ENCODE data around the gene ARRDC3.

ARRDC3 gene

GRCh38 chr5:91383027-91383955 is at the start of gene ARRDC3 (continued):
- TF ChIP-seq ZNF24 (tag by site-specific recombination; IDR thresholded peaks at IDR 0.05) (peak; percentile 59; the same call in 1 of the 2 replicates), ZBTB6 (tag by site-specific recombination; IDR thresholded peaks at IDR 0.05) (peak; percentile 99), ZNF366 (tag by site-specific recombination; conservative IDR thresholded peaks at IDR 0.05) (peak; percentile 87), ZNF341 (tag by site-specific recombination; IDR thresholded peaks at IDR 0.05; ENCODE audit: low read depth) (peak; percentile 65), ZBTB11 (tag by site-specific recombination; conservative IDR thresholded peaks at IDR 0.05; ENCODE audit: low read depth) (peak; percentile 43; the same call in 1 of the 2 replicates), ZNF658 (tag by site-specific recombination; IDR thresholded peaks at IDR 0.05) (no peak), ZNF629 (tag by site-specific recombination; IDR thresholded peaks at IDR 0.05) (peak; percentile 29; the same call in 1 of the 2 replicates), SP7 (tag by site-specific recombination; IDR thresholded peaks at IDR 0.05) (peak; percentile 62), ZBTB10 (tag by site-specific recombination; IDR thresholded peaks at IDR 0.05) (peak; percentile 58; the same call in 1 of the 2 replicates), HOXA7 (CRISPR knock-in tag; IDR thresholded peaks at IDR 0.05; ENCODE audit: borderline replicate concordance) (no peak), ZNF280D (tag by site-specific recombination; IDR thresholded peaks at IDR 0.05) (peak; percentile 48; the same call in 1 of the 2 replicates), ZBTB26 (tag by site-specific recombination; optimal IDR thresholded peaks at IDR 0.05) (peak; percentile 85), MZF1 (tag by site-specific recombination; IDR thresholded peaks at IDR 0.05; ENCODE audit: borderline replicate concordance) (peak; percentile 34; the same call in 1 of the 2 replicates), OSR2 (tag by site-specific recombination; IDR thresholded peaks at IDR 0.05) (peak; percentile 82), IKZF3 (tag by site-specific recombination; IDR thresholded peaks at IDR 0.05) (peak; percentile 73), ZNF324 (tag by site-specific recombination; IDR thresholded peaks at IDR 0.05) (0 out of 2 replicates have a peak, but pooled peaks have one; percentile 13), ZNF558 (tag by site-specific recombination; IDR thresholded peaks at IDR 0.05) (0 out of 2 replicates have a peak, but pooled peaks have one; percentile 33), ZNF596 (tag by site-specific recombination; IDR thresholded peaks at IDR 0.05) (peak; percentile 77), ZNF76 (tag by site-specific recombination; IDR thresholded peaks at IDR 0.05; ENCODE audit: borderline replicate concordance, low read depth) (peak; percentile 6; the same call in 1 of the 2 replicates), ZNF777 (tag by site-specific recombination; IDR thresholded peaks at IDR 0.05; ENCODE audit: borderline replicate concordance) (peak; percentile 67; the same call in 1 of the 2 replicates), GLI4 (tag by site-specific recombination; IDR thresholded peaks at IDR 0.05) (no peak), ZNF114 (tag by site-specific recombination; IDR thresholded peaks at IDR 0.05) (no peak), ZNF580 (tag by site-specific recombination; IDR thresholded peaks at IDR 0.05) (peak; percentile 100), ZIC2 (tag by site-specific recombination; IDR thresholded peaks at IDR 0.05) (no peak), ZFP37 (tag by site-specific recombination; IDR thresholded peaks at IDR 0.05) (peak; percentile 32; the same call in 1 of the 2 replicates), ZNF544 (tag by site-specific recombination; IDR thresholded peaks at IDR 0.05) (no peak), KLF10 (tag by site-specific recombination; IDR thresholded peaks at IDR 0.05) (peak; percentile 26; the same call in 1 of the 2 replicates)

Measured in HEK293 (cell line).